HG02852 (cell line): Measurements from ENCODE around the gene KANK4.

Source experiments
- ATAC-seq: cut with Tn5 transposase; IDR thresholded peaks from one replicate; pipeline ENCODE4 v1.9.1; 2021; ENCODE audit warnings: mild to moderate bottlenecking, moderate library complexity; ENCODE audit not compliant: unreplicated experiment

The KANK4 gene

DNA sequence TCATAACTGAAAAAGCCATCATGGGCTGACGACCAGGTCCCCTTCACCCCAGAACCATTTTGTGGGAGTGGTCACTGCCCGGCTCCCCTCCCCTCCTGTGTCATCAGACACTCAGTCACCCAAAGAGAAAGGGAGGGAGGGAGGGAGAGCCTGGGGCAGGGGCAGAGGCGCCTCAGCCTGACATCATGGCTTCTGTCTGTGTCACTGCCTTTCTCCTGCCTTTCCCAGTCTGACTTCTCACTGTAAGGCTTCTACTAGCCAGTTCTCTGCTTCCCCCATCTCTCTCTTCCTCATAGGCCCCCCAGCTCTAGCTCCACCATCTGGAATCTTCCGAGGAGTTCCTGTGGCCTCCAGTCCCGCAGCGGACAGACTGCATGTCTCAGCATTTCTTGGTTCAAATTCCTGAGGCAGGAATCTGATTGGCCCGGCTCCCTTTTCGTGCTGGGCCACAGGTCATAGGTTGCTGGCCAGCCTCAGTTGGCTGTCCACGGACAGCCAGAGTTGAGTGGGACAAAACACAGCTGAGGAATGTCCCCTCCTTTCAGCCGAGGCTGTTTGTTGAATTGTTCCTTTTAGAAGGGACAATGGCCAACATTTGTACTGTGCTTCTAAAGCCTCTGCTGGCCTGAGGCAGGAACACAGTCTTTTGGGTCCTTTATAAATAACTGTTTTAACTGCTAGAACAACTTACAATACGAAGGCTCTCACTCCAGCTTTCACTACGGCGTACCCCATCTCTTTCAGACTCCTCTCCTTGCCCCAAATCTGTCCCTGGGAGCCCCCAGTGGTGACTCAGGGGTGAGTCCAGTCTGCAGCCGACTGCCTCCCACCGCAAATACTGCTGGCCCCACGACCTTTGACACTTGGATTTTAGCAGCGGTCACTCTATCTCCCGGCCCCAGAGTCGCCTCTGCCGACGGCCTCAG lies 18.7 kb upstream of the KANK4 start:
- no peak for ATAC-seq

DNA sequence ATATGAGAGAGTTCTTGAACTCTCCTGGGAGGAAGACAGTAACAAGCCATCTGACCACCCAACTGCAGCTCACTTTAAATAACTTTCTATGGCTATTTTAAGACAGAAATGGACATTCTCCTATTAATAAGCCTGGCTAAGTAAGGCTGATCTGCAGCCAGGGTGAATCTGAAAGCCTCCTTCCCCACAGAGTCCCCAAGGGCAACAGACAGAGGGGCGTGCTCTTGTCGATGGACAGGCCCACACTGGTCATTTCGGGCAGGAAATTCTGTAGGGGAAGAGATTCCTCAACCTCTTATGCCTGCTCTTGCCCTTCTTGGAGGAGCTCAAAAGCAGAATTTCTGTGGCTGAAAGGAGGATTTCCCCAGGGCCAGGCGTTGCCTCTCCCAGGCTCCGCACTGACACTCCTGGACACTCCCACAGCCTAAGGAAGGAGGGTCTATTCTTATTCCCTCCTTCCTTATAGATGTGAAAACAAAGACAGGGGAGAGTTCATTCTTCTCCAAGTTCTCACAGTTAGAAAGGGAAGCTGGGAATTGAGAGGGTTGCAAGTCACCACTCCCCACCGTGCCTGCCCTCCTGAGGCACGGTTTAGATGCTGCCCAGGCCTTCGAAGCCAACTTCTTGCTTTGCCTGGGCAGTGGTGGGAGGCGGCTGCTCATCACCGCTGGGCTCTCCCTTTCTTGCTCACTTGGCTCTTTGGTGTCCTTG lies 17.9 kb upstream of the KANK4 start:
- no peak for ATAC-seq

DNA sequence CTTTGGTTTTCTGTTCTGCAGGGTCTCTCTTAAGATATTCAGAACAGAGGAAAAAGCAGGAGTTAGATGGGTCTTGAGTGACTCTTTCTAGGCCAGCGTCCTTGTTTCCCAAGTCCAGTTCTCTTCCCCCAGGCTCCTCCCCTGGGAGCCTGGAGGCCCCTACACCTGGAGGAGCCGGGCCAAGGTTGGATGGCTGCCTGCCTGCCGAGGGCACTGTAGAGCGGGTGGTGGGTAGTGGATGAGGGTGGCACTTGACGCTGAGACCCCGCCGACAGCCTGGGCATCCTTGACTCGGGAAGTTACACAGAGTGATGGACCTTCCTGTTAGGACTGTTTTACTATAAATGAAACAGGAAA lies 17.4 kb upstream of the KANK4 start:
- ATAC-seq: no peak

DNA sequence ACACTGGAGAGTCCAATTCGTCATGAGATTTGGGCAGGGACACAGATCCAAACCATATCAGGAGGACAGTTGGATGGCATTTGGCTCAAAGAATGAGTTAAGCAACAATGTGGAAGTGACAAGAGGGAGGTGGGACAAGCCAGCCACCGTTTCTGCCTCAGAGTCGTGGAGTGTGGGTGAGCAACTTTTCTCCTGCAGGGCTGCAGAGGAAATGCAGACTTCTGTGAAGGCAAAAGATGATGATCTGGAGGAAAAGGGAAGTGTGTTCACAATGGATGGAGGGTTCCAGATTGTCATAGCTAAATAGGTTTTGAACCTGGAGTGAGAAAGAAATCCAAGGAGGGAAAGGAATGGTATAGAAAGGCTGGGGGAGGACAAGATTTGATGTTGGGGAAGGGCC lies 16.4 kb upstream of the KANK4 start:
- ATAC-seq: no peak

DNA sequence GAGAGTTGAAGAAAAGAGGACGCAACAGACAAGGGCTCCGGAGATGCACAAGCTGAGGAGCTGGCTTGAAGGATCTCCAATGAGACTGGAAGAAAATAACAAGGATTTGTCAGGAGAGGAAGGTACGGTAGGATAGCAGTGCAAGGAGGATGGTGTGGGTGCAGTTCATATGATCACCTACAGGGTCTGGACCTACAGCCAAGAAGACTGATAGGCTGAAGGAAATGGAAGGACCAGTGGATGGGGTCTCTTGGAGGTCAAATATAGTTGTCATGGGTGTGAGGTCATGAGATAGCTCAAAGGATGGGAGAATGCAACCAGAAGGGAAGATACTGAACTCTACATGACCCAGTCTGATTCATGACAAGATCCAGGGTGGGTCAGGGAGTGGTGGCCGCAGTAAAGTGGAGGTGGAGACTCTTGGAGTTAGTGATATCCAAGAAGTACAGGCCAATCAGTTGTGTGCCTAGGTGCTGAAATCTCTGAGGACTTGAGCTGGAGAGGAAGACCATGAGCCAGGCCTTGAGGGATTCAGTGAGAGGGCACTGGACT lies 15.3 kb upstream of the KANK4 start:
- no peak for ATAC-seq

DNA sequence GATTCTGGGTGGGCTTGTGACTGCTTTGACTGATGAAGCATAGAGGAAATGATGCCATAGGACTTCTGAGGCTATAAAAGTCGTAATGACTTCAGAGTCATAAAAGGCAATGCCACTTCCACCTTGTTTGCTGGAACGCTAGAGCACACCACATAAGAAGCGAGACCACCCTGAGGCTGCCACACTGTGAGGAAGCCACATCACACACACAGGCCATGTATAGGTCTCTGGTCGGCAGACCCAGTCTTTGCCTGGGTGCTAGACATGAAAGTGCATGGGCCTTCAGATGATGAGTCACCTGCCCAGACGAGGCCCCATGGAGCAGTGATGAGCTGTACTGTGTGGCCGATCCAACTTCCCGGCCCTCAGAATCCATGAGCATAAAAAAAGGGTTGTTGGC lies 14.2 kb upstream of the KANK4 start:
- no peak for ATAC-seq

DNA sequence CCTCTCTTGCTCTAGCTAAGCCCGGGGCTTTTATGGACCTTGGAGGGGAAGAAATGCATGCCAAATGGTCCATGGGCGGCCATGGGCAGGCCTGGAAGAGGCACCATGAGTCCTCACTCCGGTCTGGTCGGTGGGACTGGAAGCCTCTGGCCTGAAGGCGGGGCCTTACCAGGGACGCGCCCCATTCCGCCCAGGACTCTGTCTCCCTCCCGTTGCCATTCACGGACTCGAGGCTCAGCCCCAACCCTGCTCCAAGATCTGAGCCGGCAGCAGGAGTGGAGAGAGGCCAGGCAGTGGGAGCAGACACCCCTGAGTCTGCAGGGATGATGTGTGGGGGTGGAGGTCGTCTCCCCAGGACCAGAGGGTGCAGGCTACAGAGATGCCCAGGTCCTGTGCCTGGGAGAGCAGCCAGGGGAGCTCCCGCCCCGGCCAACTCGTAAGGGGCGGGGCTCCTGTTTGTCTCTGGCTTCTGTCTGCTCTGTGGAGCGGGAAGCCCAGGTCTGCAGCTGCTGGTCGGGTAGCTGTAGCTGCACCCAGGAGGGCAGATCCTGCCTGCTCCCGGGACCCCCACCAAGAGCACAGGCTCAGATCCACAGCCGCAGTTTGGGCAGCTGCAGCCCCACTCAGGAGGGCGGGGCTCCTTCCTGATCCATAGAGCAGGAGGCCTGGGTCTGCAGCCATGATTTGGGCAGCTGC lies 8.3 kb upstream of the KANK4 start:
- ATAC-seq: no peak

DNA sequence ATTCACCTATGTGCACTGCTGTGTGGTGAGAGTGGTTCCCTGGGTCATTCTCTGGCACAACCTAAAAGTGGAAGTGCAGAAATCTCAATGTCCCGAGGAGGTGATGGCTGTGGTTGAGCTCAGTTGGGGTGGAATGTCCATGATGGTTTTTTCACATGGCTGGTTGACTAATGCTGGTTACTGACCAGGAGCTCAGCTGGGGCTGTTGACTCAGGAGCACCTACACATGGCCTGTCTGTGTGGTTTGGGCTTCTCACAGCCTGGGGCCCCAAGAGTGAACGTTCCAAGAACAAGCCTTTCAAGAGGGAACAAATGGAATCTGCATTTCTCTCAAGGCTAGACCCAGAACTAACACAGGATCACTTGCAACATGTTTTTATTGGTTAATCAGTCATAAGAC lies 6.4 kb upstream of the KANK4 start:
- no peak for ATAC-seq

DNA sequence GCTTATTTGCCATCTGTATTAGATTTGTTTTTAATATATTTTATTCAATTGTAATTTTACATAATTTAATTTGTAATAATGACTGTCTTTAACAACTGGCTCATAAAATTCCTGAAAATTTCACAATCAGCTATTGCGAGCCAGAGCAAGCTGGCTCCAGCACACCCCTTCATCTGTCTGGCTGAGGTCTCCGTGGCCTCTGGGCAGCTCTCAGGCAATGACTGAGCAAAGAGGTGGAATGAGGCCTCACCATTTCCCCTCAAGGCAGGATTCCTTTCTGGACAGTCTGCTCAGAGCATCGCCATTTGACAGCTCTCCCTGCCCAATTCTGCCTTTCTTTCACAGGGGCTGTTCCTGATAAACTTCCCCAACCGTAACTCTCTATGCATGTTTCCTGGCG lies 5.8 kb upstream of the KANK4 start:
- ATAC-seq: no peak

DNA sequence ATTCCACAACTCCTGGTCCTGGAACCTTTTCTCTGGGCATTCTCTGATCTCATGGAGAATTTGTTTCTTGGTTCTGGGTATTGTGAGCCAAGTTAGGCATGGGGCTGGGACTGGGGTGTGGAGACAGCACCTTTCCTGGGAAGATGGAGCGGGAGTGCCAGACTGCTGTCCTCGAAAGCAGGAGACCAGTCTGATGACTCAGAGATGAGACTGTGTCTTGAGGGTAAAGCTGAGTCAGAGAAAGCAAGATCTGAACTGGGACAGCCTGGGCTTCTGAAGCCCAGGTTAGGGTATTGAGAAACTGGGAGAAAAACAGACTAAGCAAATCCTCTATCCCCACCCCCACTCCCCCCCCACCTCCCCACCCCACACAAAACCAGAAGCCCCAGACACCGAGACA lies 2.2 kb upstream of the KANK4 start:
- no peak for ATAC-seq

DNA sequence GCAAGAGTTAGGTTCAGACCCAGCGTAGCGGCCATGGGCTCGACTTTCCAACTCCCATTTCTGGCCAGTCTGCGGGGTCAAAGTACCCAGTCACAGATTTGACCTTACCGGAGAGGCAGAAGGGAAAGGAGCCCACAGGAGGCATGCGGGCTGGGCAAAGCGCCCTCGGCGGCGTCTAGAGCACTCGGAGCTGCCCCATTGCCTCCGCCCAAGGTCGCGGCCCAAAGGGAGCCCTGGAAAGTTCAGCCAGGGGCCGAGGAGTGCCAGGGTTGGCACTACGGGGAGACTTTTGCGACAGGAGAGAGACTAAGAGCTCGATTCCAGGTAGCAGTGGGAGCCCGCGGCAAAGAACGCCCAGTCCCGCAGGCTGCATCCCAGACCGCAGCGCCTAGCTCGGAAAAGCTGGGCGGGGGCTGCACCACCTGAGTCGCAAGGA lies 896 bp downstream of the KANK4 start:
- ATAC-seq: no peak

DNA sequence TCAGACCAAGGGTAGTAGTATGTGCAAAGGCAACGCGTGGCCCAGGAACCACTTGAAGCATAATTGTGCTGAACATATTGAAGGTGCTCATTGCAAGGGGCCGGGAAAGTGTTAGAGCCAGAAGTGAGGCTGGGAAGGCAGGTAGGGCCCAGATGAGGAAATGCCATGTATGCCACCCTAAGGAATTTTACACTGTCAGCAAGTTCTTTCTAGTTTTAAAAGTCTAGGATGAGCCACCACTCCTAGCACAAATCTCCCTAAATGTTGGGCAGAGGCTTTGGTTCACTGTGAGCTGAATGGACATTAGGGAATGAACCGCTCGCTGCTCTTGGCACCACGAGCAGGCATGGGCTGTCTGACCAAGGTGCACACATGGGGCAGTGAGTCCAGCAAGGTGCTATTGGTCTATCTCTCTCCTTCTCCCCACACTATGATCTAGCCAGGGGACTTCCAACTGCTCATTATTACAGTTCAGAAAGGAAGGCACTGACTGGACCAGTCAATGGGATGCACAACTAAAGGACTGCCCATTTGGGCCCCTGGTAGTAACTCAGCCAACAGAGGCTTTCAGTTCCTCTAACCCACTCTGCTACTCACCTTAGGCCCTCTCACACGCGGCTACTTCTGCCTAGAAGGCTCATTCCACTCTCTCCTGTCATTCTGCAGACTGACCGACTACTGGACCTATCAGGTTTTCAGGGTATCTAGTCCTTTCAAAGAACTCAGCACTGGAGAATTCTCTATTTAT lies 2.0 kb downstream of the KANK4 start:
- no peak for ATAC-seq

DNA sequence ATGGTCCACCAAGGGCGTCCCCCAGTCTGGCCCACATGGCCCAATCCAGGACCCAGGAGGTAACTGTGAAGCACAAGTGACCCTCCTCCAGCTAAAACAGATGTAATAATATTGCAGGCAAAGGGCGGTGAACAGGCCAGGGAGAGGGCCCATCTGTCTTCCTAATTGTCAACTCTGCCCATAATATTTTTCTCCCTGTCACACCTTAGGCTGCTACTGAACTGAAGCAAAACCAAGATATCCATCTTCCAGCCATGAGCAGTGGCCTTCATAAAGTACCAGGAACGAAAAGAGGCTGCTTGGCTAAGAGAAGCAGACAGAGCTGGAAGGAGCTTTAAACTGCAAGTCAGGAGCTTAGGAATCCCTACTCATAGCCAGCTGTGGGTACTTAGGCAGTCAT lies 3.1 kb downstream of the KANK4 start:
- ATAC-seq: no peak

DNA sequence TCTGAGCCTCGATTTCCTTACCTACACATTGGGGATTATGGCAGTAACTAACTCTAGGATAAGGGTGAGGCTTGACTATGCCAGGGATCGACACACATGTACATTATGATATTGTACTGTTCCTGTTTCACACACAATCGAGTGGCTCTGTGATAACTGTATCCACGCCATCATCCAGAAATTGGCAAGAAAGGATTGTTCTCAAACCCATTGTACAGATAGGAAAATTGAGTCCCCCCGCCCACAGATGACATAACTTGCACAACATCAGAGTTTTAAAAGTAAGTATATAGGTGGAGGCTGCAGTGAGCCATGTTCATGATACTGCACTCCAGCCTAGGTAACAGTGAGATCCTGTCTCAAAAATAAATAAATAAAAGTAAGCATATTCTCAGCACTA lies 3.8 kb downstream of the KANK4 start:
- ATAC-seq: no peak

DNA sequence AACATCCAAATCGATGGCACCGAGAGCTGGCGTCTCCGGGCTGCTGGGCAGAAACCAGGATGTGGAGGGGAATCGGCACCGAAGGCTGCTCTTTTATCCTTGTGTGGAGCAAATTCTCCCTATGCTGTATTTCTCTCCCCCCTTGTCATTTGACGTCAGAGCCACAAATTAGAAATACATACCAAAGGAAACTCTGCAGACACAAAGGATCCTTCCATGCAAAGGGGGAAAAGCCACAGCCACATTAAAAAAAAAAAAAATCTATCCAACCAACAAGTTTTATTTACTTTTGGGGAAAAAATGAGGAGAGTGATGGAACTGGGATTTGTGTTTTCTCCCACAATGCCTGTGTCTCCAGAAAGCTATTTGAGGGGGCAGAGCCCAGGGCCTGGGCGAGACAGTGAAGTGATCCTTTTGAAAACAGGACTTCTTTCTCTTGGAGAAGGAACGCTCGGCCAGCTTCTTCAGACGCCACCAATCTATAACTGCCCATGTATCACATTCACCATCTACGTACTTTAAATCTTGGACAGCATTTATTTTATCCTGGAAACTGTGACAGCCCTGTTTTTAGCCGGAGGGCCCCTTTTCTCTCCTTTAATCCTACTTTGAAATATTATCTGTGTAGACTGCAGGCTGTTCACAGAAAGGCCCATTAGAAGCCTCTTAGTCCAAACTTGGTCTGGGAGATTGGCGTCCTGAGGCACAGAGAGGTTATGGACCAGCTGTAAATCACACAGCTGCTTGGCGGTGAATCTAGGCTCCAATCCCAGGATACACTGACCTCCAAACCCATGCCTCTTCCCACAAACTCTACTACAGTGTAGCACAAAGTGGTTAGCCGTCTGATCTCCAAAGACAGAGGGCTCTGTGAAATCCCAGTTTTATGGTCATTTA lies 4.5 kb downstream of the KANK4 start:
- ATAC-seq: no peak

DNA sequence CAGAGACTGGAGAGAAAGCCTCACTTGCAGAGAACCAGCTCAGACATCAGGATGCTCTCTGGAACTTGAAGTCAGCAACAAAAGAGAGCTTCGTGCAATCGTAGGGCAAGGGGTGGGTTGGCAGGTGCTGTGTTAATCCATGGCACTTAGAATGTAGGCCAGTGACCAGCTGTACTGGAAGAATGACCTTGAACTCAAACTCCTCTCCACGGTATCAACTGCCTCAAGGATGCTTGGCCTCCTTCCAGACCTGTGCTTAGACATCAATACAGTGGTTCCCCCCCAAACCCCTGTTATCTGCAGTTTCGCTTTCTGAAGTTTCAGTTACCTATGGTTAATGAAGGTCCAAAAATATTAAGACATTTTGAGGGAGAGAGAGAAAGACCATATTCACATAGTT lies 6.5 kb downstream of the KANK4 start:
- ATAC-seq: no peak

DNA sequence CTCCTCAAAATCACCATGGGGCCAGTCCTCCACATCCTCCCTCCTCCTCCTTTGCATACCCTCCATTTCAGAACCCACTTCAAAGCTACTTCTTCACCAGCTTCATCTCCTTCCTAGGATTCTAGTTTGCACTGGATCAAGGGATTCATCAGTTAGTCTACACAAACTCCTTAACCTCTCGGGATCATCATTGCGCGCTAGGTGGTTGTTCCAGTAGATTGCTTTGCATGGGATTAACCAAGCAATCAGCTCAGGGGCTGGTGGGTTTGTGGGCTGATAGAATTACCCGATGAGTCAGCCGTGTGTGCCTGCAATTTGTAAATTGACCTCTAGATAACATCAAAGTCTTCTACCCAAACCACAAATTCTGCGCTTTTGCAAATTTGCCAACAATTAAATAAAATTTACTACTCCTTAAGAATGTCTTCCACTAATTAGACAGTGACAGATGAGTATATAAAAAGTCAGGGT lies 7.7 kb downstream of the KANK4 start:
- no peak for ATAC-seq

DNA sequence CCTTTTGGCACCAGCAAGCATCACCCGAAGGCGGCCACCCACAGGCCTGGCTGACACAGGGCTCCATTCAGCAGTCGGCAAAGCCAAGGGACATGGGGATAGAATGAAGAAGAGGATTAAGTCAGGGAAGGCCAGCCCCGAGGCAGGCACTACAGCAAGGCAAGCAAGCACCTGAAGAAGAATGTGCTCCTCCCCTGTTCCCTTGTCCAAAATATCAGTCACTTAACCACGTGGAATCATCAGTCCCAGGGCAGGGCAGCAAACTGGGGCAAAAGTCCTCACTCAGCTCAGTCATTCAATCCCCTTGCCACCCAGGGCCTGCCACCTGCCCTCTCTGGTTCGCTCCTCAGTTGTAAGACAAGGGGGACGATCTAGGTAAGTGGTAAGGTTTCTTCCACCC lies 9.3 kb downstream of the KANK4 start:
- no peak for ATAC-seq

DNA sequence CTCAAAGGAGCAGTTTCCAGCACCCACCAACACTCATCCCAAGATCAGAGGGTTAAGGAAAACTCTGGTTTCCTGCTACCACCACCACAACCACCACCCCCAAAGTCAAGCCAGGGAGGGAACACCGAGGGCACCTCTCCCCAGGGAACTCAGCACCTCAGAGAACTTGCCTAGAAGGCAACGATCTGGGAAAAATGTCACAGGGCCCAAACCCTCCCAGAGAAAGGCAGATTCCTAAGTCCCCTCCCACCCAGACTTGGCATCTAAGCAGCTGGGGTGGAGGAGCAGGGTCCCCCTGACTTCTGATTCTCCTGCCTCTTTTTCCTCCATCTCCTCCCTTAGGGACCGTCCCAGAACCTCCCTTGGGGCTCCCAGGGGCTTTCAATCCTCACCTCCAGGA lies 10.6 kb downstream of the KANK4 start:
- ATAC-seq: no peak
